Small intestine (tissue), 7 donors: ENCODE measurements around the gene KNG1. TPM values are rescaled to one million over a fixed set of nuclear protein-coding genes. Genes with fewer than 3 reads are reported as not detected.
"Not testable (repeated sequence)": the region's sequence is repeated elsewhere in the genome, so short reads cannot be mapped to it uniquely, and the experiment has no call there.

Source experiments
- DNase-seq, 2 donors: peaks; one replicate each; pipeline versions ENCODE4 v3.0.0 to v3.0.0-alpha.2; 2013
- FAIRE-seq: peaks from 2 replicates; lab custom pipeline; 2012; peaks lifted over from hg19 to GRCh38; lab: Jason Lieb, UNC
- H3K27ac ChIP-seq, 3 donors: one replicate each; pipeline ENCODE4 v1.5.1; 2013; ENCODE audit warnings: low read length in 2 of 3, mild to moderate bottlenecking in 2 of 3, control low read depth in 1 of 3, inconsistent platforms in 1 of 3, low read depth in 1 of 3, moderate library complexity in 1 of 3
- H3K27me3 ChIP-seq, 3 donors: one replicate each; pipeline ENCODE4 v1.6.1; 2013; ENCODE audit warnings: low read length in 3 of 3, inconsistent platforms in 1 of 3; ENCODE audit not compliant: control insufficient read depth in 3 of 3, insufficient read depth in 3 of 3
- H3K36me3 ChIP-seq, 3 donors: one replicate each; pipeline ENCODE4 v1.6.1; 2013; ENCODE audit warnings: low read length in 3 of 3, inconsistent platforms in 1 of 3, low read depth in 1 of 3, mild to moderate bottlenecking in 1 of 3, moderate library complexity in 1 of 3; ENCODE audit not compliant: control insufficient read depth in 3 of 3, insufficient read depth in 2 of 3
- H3K4me1 ChIP-seq, 3 donors: one replicate each; pipeline ENCODE4 v1.6.1; 2013; ENCODE audit warnings: low read length in 2 of 3, inconsistent platforms in 1 of 3, low read depth in 1 of 3, mild to moderate bottlenecking in 1 of 3, moderate library complexity in 1 of 3; ENCODE audit not compliant: control insufficient read depth in 3 of 3, insufficient read depth in 2 of 3
- H3K4me3 ChIP-seq, 3 donors: one replicate each; pipeline ENCODE4 v1.5.1; 2013; ENCODE audit warnings: low read length in 3 of 3, control low read depth in 1 of 3, inconsistent platforms in 1 of 3, low read depth in 1 of 3, mild to moderate bottlenecking in 1 of 3, moderate library complexity in 1 of 3
- H3K9me3 ChIP-seq, 2 donors: one replicate each; pipeline ENCODE4 v1.6.1; 2013; ENCODE audit warnings: low read depth in 1 of 2, low read length in 1 of 2; ENCODE audit not compliant: control insufficient read depth in 2 of 2, insufficient read depth in 1 of 2
- WGBS, 3 donors: extraction: QIAGEN DNeasy Blood & Tissue Kit; methylation state at CpG; one replicate each; pipeline ENCODE4 v1.1.7; 2013; 5-methylcytosine and 5-hydroxymethylcytosine counted together
- polyA plus RNA-seq, 4 donors: library from polyadenylated mRNA; stranded (reverse) in 3 of 4; unstranded in 1 of 4; fragments of 200-250 nt in 3 of 4; fragments of 120-200 nt in 1 of 4; gene quantifications; one replicate each; pipeline versions ENCODE4 v1.2.1 to v1.2.3, GENCODE V29; 2013
- donor health status: healthy with polysubstance abuse.
- donor health status: control.
- donor health status: control.
- donor health status: Bipolar disorder and iron deficiency.
- donor health status: healthy.

KNG1 gene
- polyA plus RNA-seq, 4 donors = 14.8 TPM; not detected in 3

GRCh38 chr3:186696522-186696921 lies 20.6 kb upstream of the KNG1 start:
- no peaks in the 10 kb centered on the region for H3K36me3 ChIP-seq
- FAIRE-seq (no peak), DNase-seq (no peak)
- no peak overlapping the region for H3K27ac ChIP-seq
- no peaks in the 10 kb centered on the region for H3K9me3 ChIP-seq
- no peak overlapping the region for H3K4me3 ChIP-seq
- H3K27me3 ChIP-seq = peaks cover 0 to 3% (median 0%) of the 10 kb centered on the region in 3 donors
- peaks cover 0 to 8% (median 0%) of the 10 kb centered on the region in 3 donors for H3K4me1 ChIP-seq
- 93 to 98% (median 94%) methylated on average over 2 of the region's 2 CpGs for WGBS, 3 donors

DNA sequence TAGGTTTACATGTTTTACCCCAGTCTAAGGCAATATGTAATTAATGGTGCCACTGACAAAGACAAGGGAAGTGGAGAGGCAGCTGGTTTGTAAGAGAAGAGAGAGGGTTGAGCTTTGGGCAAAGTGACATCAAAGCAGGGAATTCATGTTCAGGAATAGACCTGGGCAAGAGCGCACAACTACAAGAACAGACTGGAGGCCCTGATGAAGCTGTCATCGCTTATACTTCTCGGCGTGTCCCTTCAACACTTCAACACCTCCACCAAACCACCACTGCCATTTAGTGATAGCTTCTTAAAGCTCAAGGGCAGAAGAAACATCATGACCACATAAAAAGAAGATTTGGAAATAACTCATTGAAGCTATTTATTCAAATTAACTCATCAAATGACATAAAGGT lies 19.6 kb upstream of the KNG1 start:
- H3K27me3 ChIP-seq = peaks cover 0 to 3% (median 0%) of the 10 kb centered on the region in 3 donors
- no peaks in the 10 kb centered on the region for H3K36me3 ChIP-seq
- no peak overlapping the region for H3K27ac ChIP-seq
- H3K4me1 ChIP-seq = peaks cover 0 to 8% (median 0%) of the 10 kb centered on the region in 3 donors
- no peak for FAIRE-seq
- no peak overlapping the region for H3K4me3 ChIP-seq
- DNase-seq = no peak
- 79 to 91% (median 81%) methylated on average over 4 of the region's 4 CpGs for WGBS, 3 donors
- H3K9me3 ChIP-seq = no peaks in the 10 kb centered on the region

DNA sequence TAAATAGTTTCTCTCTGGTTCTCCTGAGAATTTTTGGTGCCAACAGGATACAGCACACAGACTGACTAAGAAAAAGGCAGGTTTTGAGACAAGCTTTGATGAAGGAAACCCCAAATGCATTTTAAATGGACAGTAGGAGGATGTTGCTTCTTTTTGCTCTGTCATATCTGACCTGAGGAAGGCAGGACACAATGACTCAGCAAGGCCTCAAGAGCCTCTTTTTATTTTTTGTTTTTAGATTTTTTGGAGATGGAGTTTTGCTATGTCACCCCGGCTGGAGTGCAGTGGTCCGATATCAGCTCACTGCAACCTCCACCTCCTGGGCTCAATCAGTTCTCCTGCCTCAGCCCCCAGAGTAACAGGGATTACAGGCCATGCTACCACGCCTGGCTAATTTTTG lies 16.9 kb upstream of the KNG1 start:
- Histone ChIP-seq H3K9me3 (no peaks in the 10 kb centered on the region), H3K36me3 (no peaks in the 10 kb centered on the region), H3K4me1 (no peaks in the 10 kb centered on the region), H3K4me3 (no peak overlapping the region), H3K27ac (no peak overlapping the region), H3K27me3 (peaks cover 0 to 2% (median 0%) of the 10 kb centered on the region in 3 donors)
- FAIRE-seq = no peak
- 84 to 90% (median 86%) methylated on average over 3 of the region's 3 CpGs for WGBS, 3 donors
- DNase-seq = no peak

DNA sequence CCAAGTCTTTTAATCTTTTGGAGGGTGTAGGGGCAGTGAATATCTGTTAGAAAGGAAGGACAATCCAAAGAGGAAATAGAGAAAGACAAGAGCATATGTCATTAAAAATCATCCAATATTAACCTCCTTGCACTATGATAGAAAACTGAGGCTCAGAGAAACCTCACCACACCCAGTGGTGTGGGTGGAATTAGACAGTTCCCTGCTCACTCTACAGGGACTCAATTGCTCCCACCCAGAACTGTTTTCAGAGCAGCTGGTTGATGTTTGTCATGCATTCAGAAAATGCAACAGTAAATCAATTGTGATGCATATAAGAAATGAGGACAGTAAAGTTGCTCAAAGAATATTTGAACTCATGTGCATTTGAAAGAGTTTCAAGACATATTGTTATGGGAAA lies 14.7 kb upstream of the KNG1 start:
- H3K27me3 ChIP-seq, H3K36me3 ChIP-seq, H3K27ac ChIP-seq, H3K9me3 ChIP-seq, H3K4me3 ChIP-seq, H3K4me1 ChIP-seq, FAIRE-seq, DNase-seq: not testable (repeated sequence)

GRCh38 chr3:186705882-186706780 lies 11.0 kb upstream of the KNG1 start:
- Histone ChIP-seq H3K27me3 (peaks cover 0 to 2% (median 0%) of the 10 kb centered on the region in 3 donors), H3K4me1 (no peaks in the 10 kb centered on the region), H3K36me3 (no peaks in the 10 kb centered on the region), H3K9me3 (no peaks in the 10 kb centered on the region), H3K4me3 (no peak overlapping the region), H3K27ac (no peak overlapping the region)
- WGBS, 3 donors = 68 to 81% (median 71%) methylated on average over 6 of the region's 6 CpGs
- FAIRE-seq = no peak
- no peak for DNase-seq

GRCh38 chr3:186708983-186709679 lies 8.0 kb upstream of the KNG1 start:
- Histone ChIP-seq H3K4me1 (no peaks in the 10 kb centered on the region), H3K27ac (no peak overlapping the region), H3K36me3 (no peaks in the 10 kb centered on the region), H3K27me3 (peaks cover 0 to 2% (median 0%) of the 10 kb centered on the region in 3 donors), H3K4me3 (no peak overlapping the region), H3K9me3 (no peaks in the 10 kb centered on the region)
- FAIRE-seq = no peak
- WGBS, 3 donors = 71 to 80% (median 76%) methylated on average over 6 of the region's 6 CpGs
- no peak for DNase-seq

GRCh38 chr3:186710694-186711093 lies 6.5 kb upstream of the KNG1 start:
- H3K36me3 ChIP-seq, H3K4me3 ChIP-seq, FAIRE-seq, H3K4me1 ChIP-seq, H3K9me3 ChIP-seq, DNase-seq, H3K27me3 ChIP-seq, H3K27ac ChIP-seq: not testable (repeated sequence)
- WGBS, 3 donors = 77 to 88% (median 80%) methylated on average over 4 of the region's 4 CpGs

- WGBS, 3 donors = 77 to 80% (median 78%) methylated on average over 4 of the region's 4 CpGs
- no peaks in the 10 kb centered on the region for H3K27me3 ChIP-seq
- no peaks in the 10 kb centered on the region for H3K36me3 ChIP-seq
- no peaks in the 10 kb centered on the region for H3K4me1 ChIP-seq
- FAIRE-seq = no peak
- no peak for DNase-seq
- H3K9me3 ChIP-seq = no peaks in the 10 kb centered on the region
- no peak overlapping the region for H3K4me3 ChIP-seq
- H3K27ac ChIP-seq = no peak overlapping the region
Measured at GRCh38 chr3:186713499-186713898, 3.7 kb upstream of the KNG1 start.
